HG02798 (cell line): Measurements from ENCODE around the gene EYA2.

Experiments used
- ATAC-seq: cut with Tn5 transposase; IDR thresholded peaks from one replicate; pipeline ENCODE4 v1.9.1; 2021; ENCODE audit warnings: mild to moderate bottlenecking; ENCODE audit not compliant: unreplicated experiment, poor library complexity

The EYA2 gene

DNA sequence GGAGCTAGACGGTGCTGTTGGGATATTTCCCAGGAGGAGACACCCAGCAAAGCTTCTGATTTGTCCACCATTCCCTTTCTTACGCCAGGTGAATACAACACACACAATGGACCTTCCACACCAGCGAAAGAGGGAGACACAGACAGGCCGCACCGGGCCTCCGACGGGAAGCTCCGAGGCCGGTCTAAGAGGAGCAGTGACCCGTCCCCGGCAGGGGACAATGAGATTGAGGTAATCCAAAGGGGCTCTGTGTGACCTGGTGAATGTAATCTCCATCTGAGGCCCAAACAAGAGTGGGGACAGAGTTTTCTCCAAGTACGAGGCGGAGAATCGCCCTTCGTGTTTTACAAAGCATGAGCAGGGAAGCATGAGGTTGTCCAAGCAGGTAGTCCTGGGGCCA, 194.5 kb downstream of the EYA2 start:
- no peak for ATAC-seq

GRCh38 chr20:47090835-47091234, 196.2 kb downstream of the EYA2 start:
- ATAC-seq = no peak

DNA sequence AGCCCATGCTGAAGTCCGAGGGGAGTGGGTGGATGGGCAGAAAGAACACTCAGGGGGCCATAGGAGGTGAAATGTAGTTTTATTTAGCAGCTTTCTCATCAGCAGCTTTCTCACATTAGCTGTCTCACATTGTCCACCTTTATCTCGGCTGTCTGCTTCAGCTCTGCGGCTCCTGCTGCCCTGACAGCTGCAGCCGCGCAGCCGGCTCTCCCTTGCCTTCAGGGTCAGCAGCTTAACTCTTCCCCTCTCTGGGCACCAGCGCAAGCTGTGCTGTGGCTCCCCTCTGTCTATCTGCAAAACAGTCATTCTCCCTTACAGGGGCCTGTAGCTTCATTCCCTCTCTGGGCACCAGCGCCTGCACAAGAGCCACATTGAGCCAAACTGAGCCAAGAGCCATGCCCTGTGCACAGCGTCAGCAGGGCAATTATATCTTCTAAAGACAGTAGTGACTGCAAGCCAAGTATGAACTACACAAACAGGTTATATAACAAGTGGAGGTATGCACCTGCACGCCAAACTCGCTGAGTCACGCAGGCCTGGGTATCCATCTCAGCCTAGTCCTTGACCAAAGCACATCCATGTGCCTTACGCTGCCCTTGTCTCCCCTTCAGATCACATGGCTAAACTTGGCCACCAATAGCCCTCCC, 198.8 kb downstream of the EYA2 start:
- no peak for ATAC-seq

DNA sequence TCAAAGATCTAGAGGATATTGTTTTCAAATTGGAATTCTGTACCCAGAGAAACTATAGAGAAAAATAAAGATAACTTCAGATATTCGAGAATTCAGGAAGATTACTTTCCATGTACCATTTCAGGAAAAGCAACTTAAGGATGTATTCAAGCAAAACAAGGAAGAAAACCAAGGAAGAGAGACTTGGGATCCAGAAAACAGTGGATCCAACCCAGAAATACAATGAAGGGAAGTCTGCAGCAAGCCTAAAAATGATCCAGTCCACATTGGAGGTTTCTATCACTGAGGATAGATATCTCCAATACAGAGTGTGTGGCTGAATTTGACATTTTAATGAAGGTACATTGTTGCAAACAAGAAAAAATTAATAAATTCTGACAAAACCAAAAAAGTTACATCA, 201.0 kb downstream of the EYA2 start:
- ATAC-seq = no peak

GRCh38 chr20:47097691-47098622, 203.3 kb downstream of the EYA2 start:
- ATAC-seq = no peak

DNA sequence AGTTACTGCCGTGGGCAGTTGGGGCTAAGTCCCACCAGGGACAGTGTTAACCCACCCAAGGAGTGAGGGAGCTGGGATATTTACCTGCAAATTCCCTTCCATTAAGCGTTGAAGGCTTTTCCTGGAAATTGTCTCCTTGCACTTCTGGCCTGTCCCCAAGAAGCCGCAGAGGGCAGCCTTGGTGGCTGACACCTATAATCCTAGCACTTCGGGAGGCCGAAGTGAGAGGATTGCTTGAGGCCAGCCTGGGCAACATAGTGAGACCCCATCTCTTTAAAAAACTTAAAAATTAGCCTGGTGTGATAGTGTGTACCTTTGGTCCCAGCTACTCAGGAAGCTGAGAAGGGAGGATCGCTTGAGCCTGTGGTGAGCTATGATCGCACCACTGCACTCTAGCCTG, 204.4 kb downstream of the EYA2 start:
- ATAC-seq = no peak

GRCh38 chr20:47099825-47100441, 205.3 kb downstream of the EYA2 start:
- no peak for ATAC-seq

DNA sequence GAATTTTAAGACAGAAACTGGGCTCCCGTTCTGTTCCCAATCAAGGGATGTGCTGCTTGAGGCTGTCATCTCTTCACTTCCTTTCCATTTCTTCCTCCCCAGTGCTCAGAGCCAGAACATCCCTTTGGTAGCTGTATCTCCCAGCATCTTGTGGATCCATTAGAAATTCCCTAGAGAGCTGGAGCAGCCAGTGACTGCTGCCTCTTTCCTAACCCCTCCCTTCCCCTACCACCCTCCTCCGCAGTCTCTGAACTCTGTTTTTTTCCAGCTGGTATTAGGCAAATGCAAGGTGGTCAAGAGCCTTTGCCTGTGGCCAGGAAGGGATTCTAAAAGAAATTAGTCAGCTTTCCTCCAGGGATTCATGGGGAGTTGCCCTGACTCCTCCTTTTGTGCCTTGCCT, 208.0 kb downstream of the EYA2 start:
- ATAC-seq = no peak

DNA sequence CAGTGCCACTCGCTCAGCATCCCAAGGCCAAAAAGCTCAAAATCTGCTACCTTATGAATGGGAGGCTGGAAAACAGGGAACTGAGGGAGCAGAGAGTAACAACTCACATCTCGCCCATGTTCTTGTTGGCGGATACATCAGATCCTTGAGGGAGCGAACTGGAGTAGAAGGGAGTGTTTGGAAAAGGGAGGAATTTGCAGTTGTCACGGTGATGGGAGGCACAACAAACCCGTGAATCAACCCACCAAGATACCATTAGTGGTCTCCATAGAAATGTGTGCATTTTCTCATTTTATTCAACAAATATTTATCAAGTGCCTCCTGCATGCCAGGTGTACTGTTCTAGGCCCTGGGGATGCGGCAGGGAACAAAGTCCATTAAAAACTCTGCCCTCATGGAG, 212.1 kb downstream of the EYA2 start:
- no peak for ATAC-seq

DNA sequence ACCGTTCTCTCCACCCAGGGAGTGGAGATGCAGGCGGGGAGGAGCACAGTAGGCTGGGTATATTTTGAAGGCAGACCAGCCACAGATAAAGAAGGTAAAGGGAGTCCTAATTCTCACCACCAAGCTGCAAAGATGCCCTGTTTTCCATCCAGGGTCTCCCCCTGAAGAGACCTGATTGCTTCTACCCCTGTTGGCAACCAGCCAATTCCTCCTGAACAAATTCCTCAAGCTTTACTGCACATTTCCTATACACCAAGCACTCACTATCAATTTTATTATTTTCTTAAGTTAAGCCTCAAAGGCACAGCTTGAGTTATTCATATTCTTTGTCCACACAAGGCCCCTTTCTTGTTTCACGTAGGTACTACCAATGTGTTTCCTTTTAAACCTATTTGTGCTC, 214.4 kb downstream of the EYA2 start:
- no peak for ATAC-seq

DNA sequence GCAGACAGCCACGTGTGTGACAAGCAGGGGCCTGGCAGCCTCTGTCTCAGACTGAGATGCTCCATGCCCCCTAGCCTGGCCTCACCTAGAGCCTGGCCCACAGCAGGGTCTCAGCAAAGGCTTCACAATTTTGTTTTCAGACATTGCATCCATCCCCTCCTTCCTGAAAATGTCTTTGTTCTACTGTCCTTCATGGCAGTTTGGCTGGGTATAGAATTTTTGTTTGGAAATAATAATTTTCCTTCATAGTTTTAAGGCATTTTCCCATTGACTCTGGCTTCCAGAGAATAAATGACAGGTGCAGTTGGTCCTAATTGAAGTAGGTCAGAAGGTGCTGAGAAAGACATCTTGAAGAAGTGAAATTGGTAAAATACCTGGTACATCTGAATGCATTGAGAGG, 216.2 kb downstream of the EYA2 start:
- ATAC-seq = no peak

- no peak for ATAC-seq
Measured at GRCh38 chr20:47111576-47111975, 216.9 kb downstream of the EYA2 start.

GRCh38 chr20:47113362-47114109, 218.9 kb downstream of the EYA2 start:
- ATAC-seq = no peak

- no peak for ATAC-seq
Measured at GRCh38 chr20:47115694-47116093, 221.1 kb downstream of the EYA2 start.

DNA sequence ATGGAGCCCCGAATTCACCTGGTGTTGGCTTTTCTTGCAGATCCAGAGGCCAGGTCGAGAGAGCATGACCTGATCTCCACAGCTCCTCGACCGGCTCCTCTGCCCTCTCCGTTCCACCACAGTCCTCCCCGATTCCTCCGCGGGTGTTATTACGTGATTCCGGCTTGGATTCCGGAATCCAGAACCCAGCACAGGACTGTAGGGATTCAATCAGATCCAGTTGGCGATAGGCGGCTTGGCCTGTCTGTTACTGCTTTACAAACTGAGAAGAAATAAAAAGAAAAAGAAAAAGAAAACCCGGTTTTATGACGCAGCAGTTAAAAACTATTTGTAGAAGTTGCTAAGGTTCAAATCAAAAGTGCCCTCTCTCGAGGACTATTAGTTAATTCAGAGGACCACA, 222.7 kb downstream of the EYA2 start:
- no peak for ATAC-seq

DNA sequence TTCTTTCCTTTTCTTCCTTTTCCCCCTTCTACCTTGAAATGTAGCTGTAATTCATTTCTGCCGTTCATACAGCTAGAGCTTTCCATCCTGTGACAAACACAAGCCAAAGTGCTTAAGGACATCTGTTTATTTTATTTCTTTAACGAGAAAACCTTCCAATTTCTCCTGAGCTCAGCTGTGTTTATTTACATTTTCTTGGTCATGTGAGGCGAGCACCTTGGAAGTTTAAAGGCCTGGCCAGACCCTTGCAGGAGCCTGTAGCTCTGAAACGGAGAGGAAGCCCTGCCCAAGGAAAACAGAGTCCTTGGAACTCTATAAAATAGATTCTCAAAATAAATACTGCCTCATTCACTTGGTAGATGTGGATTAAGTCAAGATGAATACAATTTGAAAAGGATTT, 223.1 kb downstream of the EYA2 start:
- no peak for ATAC-seq

DNA sequence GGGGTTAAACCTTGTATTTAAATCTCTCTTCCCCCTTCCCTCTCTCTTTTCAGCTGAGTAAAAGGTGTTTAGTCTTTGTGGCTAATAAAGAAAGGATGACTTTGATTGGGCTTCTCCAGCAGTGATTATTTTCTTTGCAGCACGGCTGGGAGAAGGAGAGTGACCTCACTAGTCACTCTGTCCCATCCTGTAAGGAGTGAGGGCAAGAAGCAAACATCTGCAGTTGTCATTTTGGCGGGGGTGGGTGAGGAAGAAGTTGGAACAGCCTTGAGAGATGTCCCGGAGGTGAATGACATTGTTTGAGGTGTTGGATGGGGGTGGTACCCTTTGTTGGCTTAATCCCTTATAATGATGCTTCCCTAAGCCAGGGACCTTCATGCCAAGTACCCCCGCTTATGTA, 223.6 kb downstream of the EYA2 start:
- no peak for ATAC-seq

DNA sequence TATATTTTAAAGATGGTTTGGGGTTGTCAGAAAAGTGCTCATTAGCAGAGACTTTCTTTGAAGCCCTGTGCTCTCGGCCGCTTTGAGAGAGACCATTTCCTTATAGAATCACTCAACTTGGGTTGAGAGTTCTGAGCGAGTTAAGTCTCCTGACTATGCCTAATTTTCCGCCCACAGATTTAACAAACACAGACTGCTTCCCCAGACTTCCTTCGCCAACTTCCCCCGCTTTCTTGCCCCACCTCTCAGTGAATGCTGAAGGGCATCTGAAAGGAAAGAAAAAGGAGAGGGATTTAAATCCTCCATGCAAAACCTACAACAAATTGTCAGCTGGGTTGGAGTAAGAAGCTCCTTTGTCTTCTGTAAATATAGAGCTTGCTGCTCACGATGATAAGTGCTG, 224.0 kb downstream of the EYA2 start:
- no peak for ATAC-seq

DNA sequence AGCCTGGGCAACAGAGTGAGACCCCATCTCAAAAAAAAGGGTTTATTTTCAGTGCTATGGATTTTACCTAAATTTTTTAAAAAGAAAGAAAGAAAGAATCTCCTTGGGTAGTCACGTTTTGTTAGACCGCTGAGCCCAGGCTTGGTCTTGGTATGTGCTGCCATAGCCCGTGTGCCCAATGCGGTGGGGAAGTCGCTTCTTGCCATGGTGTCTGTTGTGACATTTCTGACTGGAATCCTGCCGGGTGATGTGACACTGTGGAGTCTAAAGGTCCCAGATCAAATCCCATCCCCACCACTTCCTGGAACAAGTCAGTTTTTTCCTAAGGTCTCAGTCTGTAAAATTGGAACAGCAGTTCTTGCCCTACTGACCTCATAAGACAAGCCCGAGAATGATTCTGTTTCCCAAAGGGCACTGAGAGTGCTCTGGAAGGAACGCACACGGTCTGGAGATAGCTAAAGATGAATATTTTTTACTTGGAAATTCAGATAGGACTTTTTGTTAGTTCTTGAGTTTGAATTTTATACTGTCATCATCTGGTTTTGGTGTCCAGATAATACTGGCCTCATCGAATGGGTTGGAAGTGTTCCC, 225.8 kb downstream of the EYA2 start:
- ATAC-seq = no peak

DNA sequence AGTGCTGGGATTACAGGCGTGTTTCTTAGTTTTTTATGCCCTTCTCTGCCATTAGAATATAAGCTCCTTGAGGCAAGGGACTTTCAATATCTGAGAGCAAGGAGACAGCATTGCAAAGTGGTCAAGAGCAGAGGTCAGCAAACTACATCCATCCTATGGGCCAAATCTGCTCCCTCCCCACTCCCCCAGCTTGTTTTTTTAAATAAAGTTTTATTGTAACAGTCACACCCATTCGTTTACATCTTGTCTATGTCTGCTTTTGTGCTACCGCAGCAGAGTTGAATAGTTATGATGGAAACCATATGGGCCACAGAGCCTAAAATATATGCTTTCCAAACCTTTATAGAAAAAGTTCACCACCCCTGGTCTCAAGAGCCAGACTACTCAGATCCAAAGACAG, 227.9 kb downstream of the EYA2 start:
- ATAC-seq = no peak
